HepG2 (cell line): Measurements from ENCODE around the gene ITGA2. TPM values are rescaled to one million over a fixed set of nuclear protein-coding genes. Genes with fewer than 3 reads are reported as not detected.
A peak's percentile ranks its signal among the peaks of the same experiment; 100 is the strongest.

Experiments used
- JARID2 ChIP-seq: sonication (generic); formaldehyde crosslinking; IDR thresholded peaks from 2 replicates; pipeline ENCODE4 v1.8.1; 2023; ENCODE audit warnings: missing genetic modification reagents, inconsistent platforms; ENCODE audit not compliant: insufficient replicate concordance
- MIER2 ChIP-seq: IDR thresholded peaks from 2 replicates; pipeline ENCODE4 v1.6.1; 2016; ENCODE audit warnings: missing biosample characterization, missing genetic modification reagents
- PHF21A ChIP-seq: sonication (generic); formaldehyde crosslinking; IDR thresholded peaks from 2 replicates; pipeline ENCODE4 v1.5.0; 2020; ENCODE audit warnings: mild to moderate bottlenecking, missing genetic modification reagents
- SALL2 ChIP-seq: sonication (generic); formaldehyde crosslinking; IDR thresholded peaks from 2 replicates; pipeline ENCODE4 v1.8.1; 2023; ENCODE audit warnings: mild to moderate bottlenecking, missing genetic modification reagents, inconsistent platforms
- SOX6 ChIP-seq, 2 experiments: fragments of 450-650 bp in 1 of 2; sonication (generic) in 1 of 2; formaldehyde crosslinking in 1 of 2; IDR thresholded peaks; 2 replicates each; pipeline versions ENCODE4 v1.4.0 to v1.6.1; 2017 to 2020; ENCODE audit warnings: antibody characterized with exemption in 1 of 2, mild to moderate bottlenecking in 1 of 2, missing genetic modification reagents in 1 of 2
- TBL1XR1 ChIP-seq: fragments of 150-350 bp; IDR thresholded peaks from 2 replicates; pipeline ENCODE4 v1.6.1; 2014; ENCODE audit warnings: borderline replicate concordance, low read length; ENCODE audit not compliant: partially characterized antibody
- ZFP90 ChIP-seq: sonication (generic); formaldehyde crosslinking; IDR thresholded peaks from 2 replicates; pipeline ENCODE4 v1.8.0; 2022; ENCODE audit warnings: missing genetic modification reagents, mild to moderate bottlenecking, inconsistent platforms, borderline replicate concordance
- ZMYM4 ChIP-seq: sonication (generic); formaldehyde crosslinking; IDR thresholded peaks from 2 replicates; pipeline ENCODE4 v1.8.1; 2023; ENCODE audit warnings: mild to moderate bottlenecking, missing genetic modification reagents
- ZNF121 ChIP-seq: sonication (generic); formaldehyde crosslinking; IDR thresholded peaks from 2 replicates; pipeline ENCODE4 v1.5.0; 2020; ENCODE audit warnings: mild to moderate bottlenecking, missing genetic modification reagents
- ZNF260 ChIP-seq: sonication (generic); formaldehyde crosslinking; IDR thresholded peaks from 2 replicates; pipeline ENCODE4 v1.4.0; 2020; ENCODE audit warnings: missing genetic modification reagents, low read depth, mild to moderate bottlenecking, borderline replicate concordance
- ZNF282 ChIP-seq: fragments of 450-650 bp; IDR thresholded peaks from 2 replicates; pipeline ENCODE4 v1.6.1; 2018; ENCODE audit not compliant: partially characterized antibody
- ZNF382 ChIP-seq: sonication (generic); formaldehyde crosslinking; IDR thresholded peaks from 2 replicates; pipeline ENCODE4 v1.5.0; 2020; ENCODE audit warnings: missing genetic modification reagents, mild to moderate bottlenecking, borderline replicate concordance
- ZNF570 ChIP-seq: sonication (generic); formaldehyde crosslinking; IDR thresholded peaks from 2 replicates; pipeline ENCODE4 v1.4.0; 2020; ENCODE audit warnings: mild to moderate bottlenecking, missing genetic modification reagents, borderline replicate concordance
- polyA plus RNA-seq, 8 experiments: library from polyadenylated mRNA; depleted of rRNA in 3 of 8; stranded (reverse) in 7 of 8; unstranded in 1 of 8; fragments of >200 nt; fragmentation: Illumina TruSeq in 4 of 8; extraction: Trizol in 4 of 8; gene quantifications; 2 replicates each; pipeline versions ENCODE4 v1.2.1 to v1.2.3, GENCODE V29; 2011 to 2016; ENCODE audit warnings: low read depth in 4 of 8, missing spikeins in 1 of 8, mixed read lengths in 1 of 8; ENCODE audit not compliant: insufficient read depth in 1 of 8
- total RNA-seq, 5 experiments: library from RNA; depleted of rRNA; stranded (reverse); fragments of >200 nt; fragmentation: Illumina TruSeq; extraction: Trizol; gene quantifications; 2 replicates each; pipeline ENCODE4 v1.2.3, GENCODE V29; 2016; ENCODE audit warnings: low read depth in 1 of 5
- TF ChIP-seq, protein P1 (sequence below): sonication (generic); formaldehyde crosslinking; IDR thresholded peaks from 2 replicates; pipeline ENCODE4 v1.5.1; 2020; ENCODE audit warnings: mild to moderate bottlenecking, missing genetic modification reagents, borderline replicate concordance
- TF ChIP-seq, protein P2 (sequence below): sonication (generic); formaldehyde crosslinking; IDR thresholded peaks from 2 replicates; pipeline ENCODE4 v1.5.0; 2020; ENCODE audit warnings: mild to moderate bottlenecking, missing genetic modification reagents
- TF ChIP-seq, protein P3 (sequence below): sonication (generic); formaldehyde crosslinking; IDR thresholded peaks from 2 replicates; pipeline ENCODE4 v1.8.0; 2022; ENCODE audit warnings: missing genetic modification reagents, mild to moderate bottlenecking, inconsistent platforms, borderline replicate concordance
- TF ChIP-seq, protein P4 (sequence below): IDR thresholded peaks from 2 replicates; pipeline ENCODE4 v1.6.1; 2012; ENCODE audit warnings: low read depth, low read length, improper control_type of control experiment

The ITGA2 gene
- total and polyA plus RNA-seq, 2 of the 13 experiments (the other 11 are each of a cell fraction or from before 2014, with no cell fraction given), result 15.8 to 58.3 TPM

DNA sequence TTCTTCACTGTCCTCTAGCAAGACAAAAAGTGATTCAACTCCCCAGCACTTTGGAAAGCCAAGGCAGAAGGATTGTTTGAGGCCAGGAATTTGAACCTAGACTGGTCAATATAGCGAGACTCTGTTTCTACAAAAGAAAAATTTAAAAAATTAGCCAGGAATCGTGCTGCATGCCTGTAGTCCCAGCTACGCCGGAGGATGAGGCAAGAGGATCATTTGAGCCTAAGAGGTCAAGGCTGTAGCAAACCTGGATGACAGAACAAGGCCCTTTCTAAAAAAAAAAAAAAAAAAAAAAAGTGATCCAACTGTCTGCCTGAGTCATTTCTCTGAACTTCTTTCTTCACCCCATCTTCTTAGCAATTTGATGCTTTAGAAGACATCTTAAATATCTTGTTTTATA is 12.4 kb downstream of the ITGA2 start (continued):
- TF ChIP-seq SOX6 (IDR thresholded peaks at IDR 0.05), result no peak
- peak; percentile 81 for TF ChIP-seq SOX6 (CRISPR knock-in tag; IDR thresholded peaks at IDR 0.05)
- TF ChIP-seq, protein P1, sequence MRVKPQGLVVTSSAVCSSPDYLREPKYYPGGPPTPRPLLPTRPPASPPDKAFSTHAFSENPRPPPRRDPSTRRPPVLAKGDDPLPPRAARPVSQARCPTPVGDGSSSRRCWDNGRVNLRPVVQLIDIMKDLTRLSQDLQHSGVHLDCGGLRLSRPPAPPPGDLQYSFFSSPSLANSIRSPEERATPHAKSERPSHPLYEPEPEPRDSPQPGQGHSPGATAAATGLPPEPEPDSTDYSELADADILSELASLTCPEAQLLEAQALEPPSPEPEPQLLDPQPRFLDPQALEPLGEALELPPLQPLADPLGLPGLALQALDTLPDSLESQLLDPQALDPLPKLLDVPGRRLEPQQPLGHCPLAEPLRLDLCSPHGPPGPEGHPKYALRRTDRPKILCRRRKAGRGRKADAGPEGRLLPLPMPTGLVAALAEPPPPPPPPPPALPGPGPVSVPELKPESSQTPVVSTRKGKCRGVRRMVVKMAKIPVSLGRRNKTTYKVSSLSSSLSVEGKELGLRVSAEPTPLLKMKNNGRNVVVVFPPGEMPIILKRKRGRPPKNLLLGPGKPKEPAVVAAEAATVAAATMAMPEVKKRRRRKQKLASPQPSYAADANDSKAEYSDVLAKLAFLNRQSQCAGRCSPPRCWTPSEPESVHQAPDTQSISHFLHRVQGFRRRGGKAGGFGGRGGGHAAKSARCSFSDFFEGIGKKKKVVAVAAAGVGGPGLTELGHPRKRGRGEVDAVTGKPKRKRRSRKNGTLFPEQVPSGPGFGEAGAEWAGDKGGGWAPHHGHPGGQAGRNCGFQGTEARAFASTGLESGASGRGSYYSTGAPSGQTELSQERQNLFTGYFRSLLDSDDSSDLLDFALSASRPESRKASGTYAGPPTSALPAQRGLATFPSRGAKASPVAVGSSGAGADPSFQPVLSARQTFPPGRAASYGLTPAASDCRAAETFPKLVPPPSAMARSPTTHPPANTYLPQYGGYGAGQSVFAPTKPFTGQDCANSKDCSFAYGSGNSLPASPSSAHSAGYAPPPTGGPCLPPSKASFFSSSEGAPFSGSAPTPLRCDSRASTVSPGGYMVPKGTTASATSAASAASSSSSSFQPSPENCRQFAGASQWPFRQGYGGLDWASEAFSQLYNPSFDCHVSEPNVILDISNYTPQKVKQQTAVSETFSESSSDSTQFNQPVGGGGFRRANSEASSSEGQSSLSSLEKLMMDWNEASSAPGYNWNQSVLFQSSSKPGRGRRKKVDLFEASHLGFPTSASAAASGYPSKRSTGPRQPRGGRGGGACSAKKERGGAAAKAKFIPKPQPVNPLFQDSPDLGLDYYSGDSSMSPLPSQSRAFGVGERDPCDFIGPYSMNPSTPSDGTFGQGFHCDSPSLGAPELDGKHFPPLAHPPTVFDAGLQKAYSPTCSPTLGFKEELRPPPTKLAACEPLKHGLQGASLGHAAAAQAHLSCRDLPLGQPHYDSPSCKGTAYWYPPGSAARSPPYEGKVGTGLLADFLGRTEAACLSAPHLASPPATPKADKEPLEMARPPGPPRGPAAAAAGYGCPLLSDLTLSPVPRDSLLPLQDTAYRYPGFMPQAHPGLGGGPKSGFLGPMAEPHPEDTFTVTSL (CRISPR knock-in tag), result peak; percentile 66; the same call in 1 of the 2 replicates
- TF ChIP-seq, protein P2, sequence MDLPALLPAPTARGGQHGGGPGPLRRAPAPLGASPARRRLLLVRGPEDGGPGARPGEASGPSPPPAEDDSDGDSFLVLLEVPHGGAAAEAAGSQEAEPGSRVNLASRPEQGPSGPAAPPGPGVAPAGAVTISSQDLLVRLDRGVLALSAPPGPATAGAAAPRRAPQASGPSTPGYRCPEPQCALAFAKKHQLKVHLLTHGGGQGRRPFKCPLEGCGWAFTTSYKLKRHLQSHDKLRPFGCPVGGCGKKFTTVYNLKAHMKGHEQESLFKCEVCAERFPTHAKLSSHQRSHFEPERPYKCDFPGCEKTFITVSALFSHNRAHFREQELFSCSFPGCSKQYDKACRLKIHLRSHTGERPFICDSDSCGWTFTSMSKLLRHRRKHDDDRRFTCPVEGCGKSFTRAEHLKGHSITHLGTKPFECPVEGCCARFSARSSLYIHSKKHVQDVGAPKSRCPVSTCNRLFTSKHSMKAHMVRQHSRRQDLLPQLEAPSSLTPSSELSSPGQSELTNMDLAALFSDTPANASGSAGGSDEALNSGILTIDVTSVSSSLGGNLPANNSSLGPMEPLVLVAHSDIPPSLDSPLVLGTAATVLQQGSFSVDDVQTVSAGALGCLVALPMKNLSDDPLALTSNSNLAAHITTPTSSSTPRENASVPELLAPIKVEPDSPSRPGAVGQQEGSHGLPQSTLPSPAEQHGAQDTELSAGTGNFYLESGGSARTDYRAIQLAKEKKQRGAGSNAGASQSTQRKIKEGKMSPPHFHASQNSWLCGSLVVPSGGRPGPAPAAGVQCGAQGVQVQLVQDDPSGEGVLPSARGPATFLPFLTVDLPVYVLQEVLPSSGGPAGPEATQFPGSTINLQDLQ, result no peak
- TF ChIP-seq SALL2 (CRISPR knock-in tag), result no peak
- no peak for TF ChIP-seq MIER2
- peak; percentile 49 for TF ChIP-seq TBL1XR1
- TF ChIP-seq ZNF260 (CRISPR knock-in tag), result no peak
- peak; percentile 98 for TF ChIP-seq ZNF121 (CRISPR knock-in tag)
- TF ChIP-seq, protein P3, sequence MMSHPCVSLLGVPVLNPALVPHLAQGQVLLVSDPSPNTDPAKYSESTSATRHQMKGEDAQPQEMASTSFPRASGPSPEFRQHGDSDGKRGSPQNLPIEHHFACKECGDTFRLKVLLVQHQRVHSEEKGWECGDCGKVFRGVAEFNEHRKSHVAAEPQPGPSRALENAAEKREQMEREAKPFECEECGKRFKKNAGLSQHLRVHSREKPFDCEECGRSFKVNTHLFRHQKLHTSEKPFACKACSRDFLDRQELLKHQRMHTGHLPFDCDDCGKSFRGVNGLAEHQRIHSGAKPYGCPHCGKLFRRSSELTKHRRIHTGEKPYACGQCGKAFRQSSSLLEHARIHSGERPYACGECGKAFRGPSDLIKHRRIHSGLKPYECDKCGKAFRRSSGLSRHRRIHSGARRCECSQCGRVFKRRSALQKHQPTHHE (CRISPR knock-in tag), result no peak
- TF ChIP-seq PHF21A, result peak; percentile 29; the same call in 1 of the 2 replicates
- TF ChIP-seq ZFP90 (CRISPR knock-in tag), result no peak
- peak; percentile 35; the same call in 1 of the 2 replicates for TF ChIP-seq ZMYM4 (CRISPR knock-in tag)
- no peak for TF ChIP-seq JARID2 (CRISPR knock-in tag)
- TF ChIP-seq ZNF570 (CRISPR knock-in tag), result no peak
- TF ChIP-seq, protein P4, sequence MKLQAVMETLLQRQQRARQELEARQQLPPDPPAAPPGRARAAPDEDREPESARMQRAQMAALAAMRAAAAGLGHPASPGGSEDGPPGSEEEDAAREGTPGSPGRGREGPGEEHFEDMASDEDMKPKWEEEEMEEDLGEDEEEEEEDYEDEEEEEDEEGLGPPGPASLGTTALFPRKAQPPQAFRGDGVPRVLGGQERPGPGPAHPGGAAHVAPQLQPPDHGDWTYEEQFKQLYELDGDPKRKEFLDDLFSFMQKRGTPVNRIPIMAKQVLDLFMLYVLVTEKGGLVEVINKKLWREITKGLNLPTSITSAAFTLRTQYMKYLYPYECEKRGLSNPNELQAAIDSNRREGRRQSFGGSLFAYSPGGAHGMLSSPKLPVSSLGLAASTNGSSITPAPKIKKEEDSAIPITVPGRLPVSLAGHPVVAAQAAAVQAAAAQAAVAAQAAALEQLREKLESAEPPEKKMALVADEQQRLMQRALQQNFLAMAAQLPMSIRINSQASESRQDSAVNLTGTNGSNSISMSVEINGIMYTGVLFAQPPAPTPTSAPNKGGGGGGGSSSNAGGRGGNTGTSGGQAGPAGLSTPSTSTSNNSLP, result 0 out of 2 replicates have a peak, but pooled peaks have one; percentile 39
- TF ChIP-seq ZNF282, result no peak
- TF ChIP-seq ZNF382, result no peak
